ENCODE results near the gene PILRB.

Gene PILRB

DNA sequence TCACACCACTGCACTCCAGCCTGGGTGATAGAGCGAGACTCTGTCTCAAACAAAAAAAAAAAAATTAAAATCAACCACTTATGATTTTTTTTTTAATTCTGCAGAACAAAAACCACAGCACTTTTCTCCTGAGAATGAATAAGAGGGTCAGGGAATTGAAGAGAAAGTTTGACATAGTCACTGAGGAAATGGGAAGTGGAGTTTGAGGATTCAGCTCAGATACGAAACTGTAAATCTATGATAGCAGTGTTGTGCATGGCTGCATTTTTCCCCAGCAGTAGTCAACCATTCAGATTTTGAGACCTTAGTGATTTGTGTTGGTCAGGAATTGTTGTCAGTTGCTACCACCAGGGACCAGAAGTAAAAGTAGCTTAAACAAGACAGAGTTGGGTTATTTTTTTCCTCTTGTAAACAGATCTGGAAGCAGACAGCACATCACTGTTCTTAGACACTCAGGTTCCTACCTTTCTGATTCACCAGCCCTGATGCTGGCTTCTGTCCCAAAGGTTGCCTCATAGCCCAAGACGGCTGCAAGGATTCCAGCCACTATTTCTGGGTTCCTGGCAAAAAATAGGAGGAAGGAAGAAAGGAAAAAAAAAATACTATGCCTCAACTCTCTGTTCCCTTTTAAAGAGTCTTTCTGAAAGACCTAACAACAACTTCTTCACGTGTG, 35.5 kb downstream of the PILRB start:
- H3K4me1 ChIP-seq (ENCODE audit: control insufficient read depth, insufficient read depth, low read length, poor library complexity, severe bottlenecking), result no peaks in the 10 kb centered on the region
- no peak overlapping the region for H3K4me3 ChIP-seq (ENCODE audit: extremely low read depth, insufficient read depth, low read length, poor library complexity, severe bottlenecking)
- no peaks in the 10 kb centered on the region for H3K36me3 ChIP-seq (ENCODE audit: control insufficient read depth, insufficient read depth, low read length)
- WGBS, 2 experiments (ENCODE audit: insufficient coverage in 2 of 2), result 75 to 100% methylated on average over 1 of the region's 4 CpGs
- H3K9me3 ChIP-seq (ENCODE audit: control insufficient read depth, low read length), result no peaks in the 10 kb centered on the region
- H3K27ac ChIP-seq (ENCODE audit: low read depth, low read length, severe bottlenecking), result no peak overlapping the region

DNA sequence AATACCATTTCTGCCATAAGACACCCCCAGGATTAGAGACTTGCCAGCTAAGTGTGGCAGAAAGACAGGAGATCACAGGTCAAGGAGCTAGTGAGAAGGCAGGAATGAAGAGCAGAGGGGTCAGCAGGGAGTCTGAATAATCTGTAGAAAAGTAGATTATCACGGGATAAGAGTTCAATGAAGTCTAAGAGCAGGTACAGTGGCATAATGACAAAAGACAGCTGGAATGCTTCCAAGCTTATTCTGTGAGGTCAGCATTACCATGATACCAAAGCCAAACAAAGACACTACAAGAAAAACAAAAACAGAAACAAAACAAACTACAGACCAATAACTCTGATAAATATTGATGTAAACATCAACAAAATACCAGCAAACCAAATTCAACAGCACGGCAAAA, 36.2 kb downstream of the PILRB start:
- Histone ChIP-seq H3K27ac (ENCODE audit: low read depth, low read length, severe bottlenecking) (no peak overlapping the region), H3K36me3 (ENCODE audit: control insufficient read depth, insufficient read depth, low read length) (no peaks in the 10 kb centered on the region), H3K9me3 (ENCODE audit: control insufficient read depth, low read length) (no peaks in the 10 kb centered on the region), H3K4me1 (ENCODE audit: control insufficient read depth, insufficient read depth, low read length, poor library complexity, severe bottlenecking) (no peaks in the 10 kb centered on the region), H3K4me3 (ENCODE audit: extremely low read depth, insufficient read depth, low read length, poor library complexity, severe bottlenecking) (no peak overlapping the region)
- WGBS, 2 experiments (ENCODE audit: insufficient coverage in 2 of 2), result 88% methylated on average over 1 of the region's 2 CpGs; no CpG with 5 or more reads in 1 of the 2 experiments

DNA sequence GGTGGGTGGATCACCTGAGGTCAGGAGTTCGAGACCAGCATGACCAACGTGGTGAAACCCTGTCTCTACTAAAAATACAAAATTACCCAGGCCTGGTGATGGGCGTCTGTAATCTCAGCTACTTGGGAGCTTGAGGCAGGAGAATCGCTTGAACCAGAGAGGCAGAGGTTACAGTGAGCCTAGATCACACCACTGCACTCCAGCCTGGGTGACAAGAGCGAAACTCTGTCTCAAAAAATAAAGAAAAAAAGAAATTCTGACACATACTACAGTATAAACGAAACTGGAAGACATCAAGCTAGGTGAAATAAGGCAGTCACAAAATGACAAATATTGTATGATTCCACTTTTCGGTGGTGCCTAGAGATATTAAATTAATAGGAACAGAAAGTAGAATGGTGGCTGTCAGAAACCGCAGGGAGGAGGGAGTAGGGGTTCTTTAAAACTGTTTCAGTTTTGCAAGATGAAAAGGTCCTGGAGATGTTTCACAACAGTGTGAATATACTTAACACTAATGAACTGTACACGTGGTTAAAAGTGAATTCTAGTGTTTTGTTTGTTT, 38.6 kb downstream of the PILRB start:
- H3K27ac ChIP-seq (ENCODE audit: low read depth, low read length, severe bottlenecking), result no peak overlapping the region
- H3K9me3 ChIP-seq (ENCODE audit: control insufficient read depth, low read length), result no peaks in the 10 kb centered on the region
- WGBS, 2 experiments (ENCODE audit: insufficient coverage in 2 of 2), result 90 to 97% methylated on average over 4 to 6 of the region's 9 CpGs
- H3K36me3 ChIP-seq (ENCODE audit: control insufficient read depth, insufficient read depth, low read length), result no peaks in the 10 kb centered on the region
- no peaks in the 10 kb centered on the region for H3K4me1 ChIP-seq (ENCODE audit: control insufficient read depth, insufficient read depth, low read length, poor library complexity, severe bottlenecking)
- H3K4me3 ChIP-seq (ENCODE audit: extremely low read depth, insufficient read depth, low read length, poor library complexity, severe bottlenecking), result no peak overlapping the region

DNA sequence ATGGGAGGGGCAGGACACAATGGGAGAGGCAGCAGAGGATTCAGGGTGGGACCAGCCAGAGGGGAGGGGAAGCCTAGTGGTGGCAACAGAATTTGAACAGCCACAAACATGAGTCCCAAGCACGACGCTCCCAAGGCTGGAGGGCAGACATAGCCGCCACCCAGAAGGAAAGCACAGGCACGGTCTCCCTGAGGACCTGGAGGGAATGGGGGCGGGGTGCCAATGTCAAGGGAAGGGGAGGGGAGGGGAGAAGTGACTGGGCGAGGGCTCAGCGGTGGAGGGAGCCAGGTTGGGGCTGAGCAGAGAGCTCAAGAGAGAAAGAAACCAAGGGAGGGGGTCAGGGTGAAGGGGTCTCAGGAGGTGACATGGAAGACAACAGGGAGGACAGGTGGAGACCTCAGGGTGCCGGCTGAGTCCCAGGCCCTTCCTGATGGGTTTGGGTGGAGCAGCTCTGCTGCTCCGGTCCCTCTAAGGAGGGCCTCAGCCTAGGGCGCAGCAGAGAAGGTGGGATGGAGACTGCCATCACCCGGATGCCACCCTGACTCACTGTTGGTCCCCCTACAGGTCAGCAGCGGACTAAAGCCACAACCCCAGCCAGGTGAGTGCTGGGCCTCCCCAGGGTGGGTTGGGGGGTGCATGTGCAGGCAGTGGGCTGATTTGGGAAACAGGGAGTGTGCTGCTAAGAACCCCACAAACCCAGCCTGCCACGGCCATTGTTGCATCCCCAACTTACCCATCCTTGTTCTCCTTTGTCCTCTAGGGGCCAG, 39.6 kb downstream of the PILRB start:
- H3K36me3 ChIP-seq (ENCODE audit: control insufficient read depth, insufficient read depth, low read length), result no peaks in the 10 kb centered on the region
- H3K4me3 ChIP-seq (ENCODE audit: extremely low read depth, insufficient read depth, low read length, poor library complexity, severe bottlenecking), result no peak overlapping the region
- no peak overlapping the region for H3K27ac ChIP-seq (ENCODE audit: low read depth, low read length, severe bottlenecking)
- WGBS, 2 experiments (ENCODE audit: insufficient coverage in 2 of 2), result 69 to 77% methylated on average over 10 of the region's 13 CpGs
- no peaks in the 10 kb centered on the region for H3K4me1 ChIP-seq (ENCODE audit: control insufficient read depth, insufficient read depth, low read length, poor library complexity, severe bottlenecking)
- no peaks in the 10 kb centered on the region for H3K9me3 ChIP-seq (ENCODE audit: control insufficient read depth, low read length)

DNA sequence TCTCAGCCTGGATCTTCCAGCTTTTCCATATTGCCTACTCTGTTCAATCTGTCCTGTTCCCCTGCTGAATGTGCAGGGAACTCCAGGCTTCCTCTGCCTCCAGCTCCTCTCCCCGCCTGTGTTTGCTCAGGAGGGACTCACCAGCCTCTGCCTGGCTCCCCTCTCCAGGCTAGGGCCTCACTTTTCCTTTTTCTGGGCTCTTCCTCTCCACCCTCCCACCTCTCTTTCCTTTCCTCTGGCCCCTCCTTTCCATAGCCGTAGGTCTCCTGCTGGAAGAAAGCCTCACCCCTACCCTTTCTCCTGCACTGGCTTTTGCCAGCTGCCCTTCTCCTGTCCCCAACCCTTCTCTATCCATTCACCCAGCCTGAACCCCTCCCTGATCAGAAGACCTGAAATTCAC, 40.3 kb downstream of the PILRB start:
- H3K27ac ChIP-seq (ENCODE audit: low read depth, low read length, severe bottlenecking), result no peak overlapping the region
- no peak overlapping the region for H3K4me3 ChIP-seq (ENCODE audit: extremely low read depth, insufficient read depth, low read length, poor library complexity, severe bottlenecking)
- no peaks in the 10 kb centered on the region for H3K36me3 ChIP-seq (ENCODE audit: control insufficient read depth, insufficient read depth, low read length)
- no peaks in the 10 kb centered on the region for H3K9me3 ChIP-seq (ENCODE audit: control insufficient read depth, low read length)
- 50 to 69% methylated on average over 2 of the region's 2 CpGs for WGBS, 2 experiments (ENCODE audit: insufficient coverage in 2 of 2)
- H3K4me1 ChIP-seq (ENCODE audit: control insufficient read depth, insufficient read depth, low read length, poor library complexity, severe bottlenecking), result no peaks in the 10 kb centered on the region

DNA sequence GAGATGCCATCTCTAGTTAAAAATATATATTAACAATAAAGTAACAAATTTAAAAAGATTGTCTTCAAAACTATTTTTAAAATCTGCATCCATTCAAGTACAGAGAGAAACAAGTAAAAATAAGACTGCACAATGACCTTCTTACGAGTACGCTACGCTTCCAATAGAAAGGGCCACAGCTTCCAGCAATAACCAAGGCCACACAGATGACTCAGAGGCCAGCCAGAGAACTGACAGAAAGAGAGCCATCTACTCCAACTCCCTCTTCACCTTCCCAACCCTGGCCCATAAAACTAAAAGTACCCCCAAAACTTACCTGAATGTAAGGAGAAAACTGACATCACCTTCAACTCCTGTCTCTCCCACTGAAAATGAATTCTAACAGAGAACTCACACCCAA, 42.1 kb downstream of the PILRB start:
- 100% methylated on average over 2 to 3 of the region's 3 CpGs for WGBS, 2 experiments (ENCODE audit: insufficient coverage in 2 of 2)
- no peak overlapping the region for H3K4me3 ChIP-seq (ENCODE audit: extremely low read depth, insufficient read depth, low read length, poor library complexity, severe bottlenecking)
- no peaks in the 10 kb centered on the region for H3K4me1 ChIP-seq (ENCODE audit: control insufficient read depth, insufficient read depth, low read length, poor library complexity, severe bottlenecking)
- H3K27ac ChIP-seq (ENCODE audit: low read depth, low read length, severe bottlenecking), result no peak overlapping the region
- H3K36me3 ChIP-seq (ENCODE audit: control insufficient read depth, insufficient read depth, low read length), result no peaks in the 10 kb centered on the region
- H3K9me3 ChIP-seq (ENCODE audit: control insufficient read depth, low read length), result no peaks in the 10 kb centered on the region

DNA sequence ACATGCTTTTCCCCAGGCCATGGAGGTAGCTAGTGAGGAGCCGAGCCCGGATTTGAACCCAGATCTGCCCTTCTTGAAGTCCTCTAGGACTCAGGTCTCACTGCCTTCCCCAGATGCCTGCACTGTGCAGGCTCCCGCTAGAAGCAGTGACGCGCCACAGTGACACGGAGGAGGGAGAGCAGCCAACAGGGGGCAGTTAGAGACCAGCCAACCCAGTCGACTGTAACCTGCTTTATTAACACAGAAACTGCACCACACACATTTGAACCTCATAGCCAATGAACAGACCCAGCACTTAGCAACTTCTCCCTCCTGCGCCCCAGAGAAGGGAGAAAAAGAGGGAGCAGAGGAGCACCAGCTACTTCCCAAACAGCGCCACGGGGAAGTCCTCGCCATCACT, 42.7 kb downstream of the PILRB start:
- Histone ChIP-seq H3K4me3 (ENCODE audit: extremely low read depth, insufficient read depth, low read length, poor library complexity, severe bottlenecking) (no peak overlapping the region), H3K36me3 (ENCODE audit: control insufficient read depth, insufficient read depth, low read length) (no peaks in the 10 kb centered on the region)
- 52 to 71% methylated on average over 7 to 10 of the region's 11 CpGs for WGBS, 2 experiments (ENCODE audit: insufficient coverage in 2 of 2)

DNA sequence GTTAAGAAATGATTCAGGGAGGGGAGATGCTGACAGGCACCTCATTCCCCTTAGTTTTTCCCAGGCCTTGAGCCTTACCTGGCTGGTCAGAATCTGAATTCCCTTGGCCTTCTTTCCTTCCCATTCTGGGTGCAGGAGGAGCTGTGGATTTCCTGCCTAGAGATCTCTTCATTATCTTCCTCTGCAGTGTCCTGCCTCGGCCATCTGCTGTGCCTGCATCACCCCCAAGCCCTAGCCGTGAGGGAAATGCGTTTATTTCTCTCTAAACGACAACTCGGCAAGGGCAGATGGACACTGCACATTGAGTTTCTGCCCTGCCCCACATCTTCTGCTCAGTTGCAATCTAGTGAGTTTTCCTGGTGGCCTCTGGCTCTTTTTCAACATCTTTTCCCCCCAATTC, 43.9 kb downstream of the PILRB start:
- peaks cover 2% of the 10 kb centered on the region for H3K4me1 ChIP-seq (ENCODE audit: control insufficient read depth, insufficient read depth, low read length, poor library complexity, severe bottlenecking)
- no peaks in the 10 kb centered on the region for H3K9me3 ChIP-seq (ENCODE audit: control insufficient read depth, low read length)
- no peaks in the 10 kb centered on the region for H3K36me3 ChIP-seq (ENCODE audit: control insufficient read depth, insufficient read depth, low read length)
- 87 to 88% methylated on average over 5 of the region's 5 CpGs for WGBS, 2 experiments (ENCODE audit: insufficient coverage in 2 of 2)
- H3K27ac ChIP-seq (ENCODE audit: low read depth, low read length, severe bottlenecking), result no peak overlapping the region
- no peak overlapping the region for H3K4me3 ChIP-seq (ENCODE audit: extremely low read depth, insufficient read depth, low read length, poor library complexity, severe bottlenecking)

More for the DNA sequence above, 42.7 kb downstream of the PILRB start:
- H3K4me1 ChIP-seq (ENCODE audit: control insufficient read depth, insufficient read depth, low read length, poor library complexity, severe bottlenecking), result no peaks in the 10 kb centered on the region
- no peaks in the 10 kb centered on the region for H3K9me3 ChIP-seq (ENCODE audit: control insufficient read depth, low read length)
- no peak overlapping the region for H3K27ac ChIP-seq (ENCODE audit: low read depth, low read length, severe bottlenecking)

DNA sequence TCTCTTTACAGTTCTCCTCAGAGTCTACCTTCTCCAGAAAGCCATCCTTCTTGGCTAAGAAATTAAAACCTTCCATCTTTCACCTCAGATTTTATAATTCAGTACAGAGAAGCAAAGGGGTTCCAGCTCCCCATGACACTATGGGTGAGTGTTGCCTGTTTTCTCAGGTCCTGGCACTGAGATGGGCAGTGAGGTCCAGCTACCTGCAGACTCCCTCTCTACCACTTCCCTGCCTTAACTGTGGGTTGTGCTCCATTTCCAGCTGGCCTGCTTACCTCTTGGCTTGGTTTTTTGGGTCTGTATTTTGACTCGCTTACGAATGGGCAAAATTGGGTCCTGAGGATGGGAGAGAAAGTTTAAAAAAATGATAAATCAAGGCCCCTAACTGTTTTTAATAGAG, 44.3 kb downstream of the PILRB start:
- no peaks in the 10 kb centered on the region for H3K9me3 ChIP-seq (ENCODE audit: control insufficient read depth, low read length)
- H3K4me3 ChIP-seq (ENCODE audit: extremely low read depth, insufficient read depth, low read length, poor library complexity, severe bottlenecking), result no peak overlapping the region
- H3K4me1 ChIP-seq (ENCODE audit: control insufficient read depth, insufficient read depth, low read length, poor library complexity, severe bottlenecking), result peaks cover 7% of the 10 kb centered on the region
- H3K36me3 ChIP-seq (ENCODE audit: control insufficient read depth, insufficient read depth, low read length), result no peaks in the 10 kb centered on the region
- no peak overlapping the region for H3K27ac ChIP-seq (ENCODE audit: low read depth, low read length, severe bottlenecking)
- WGBS, 2 experiments (ENCODE audit: insufficient coverage in 2 of 2), result 95% methylated on average over 2 of the region's 2 CpGs

DNA sequence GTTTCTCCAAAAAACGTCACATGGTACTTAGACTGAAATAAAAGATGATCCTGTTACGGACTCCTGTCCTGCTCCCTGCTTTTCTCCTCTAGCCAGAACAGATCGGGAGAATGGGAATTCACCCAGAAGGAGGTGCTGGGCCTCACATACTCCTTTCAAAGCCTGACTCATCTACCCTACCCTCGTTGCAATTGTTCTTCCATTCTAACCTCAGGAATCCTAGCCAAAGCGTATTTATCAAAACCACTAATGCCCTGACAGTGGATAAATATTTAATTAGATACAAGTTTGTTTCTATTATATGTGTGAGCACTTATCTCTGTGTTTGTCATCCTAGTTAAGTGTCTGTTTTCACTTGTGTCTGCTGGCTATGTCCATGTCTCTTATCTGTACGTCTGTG, 48.9 kb downstream of the PILRB start:
- H3K9me3 ChIP-seq (ENCODE audit: control insufficient read depth, low read length), result no peaks in the 10 kb centered on the region
- WGBS, 2 experiments (ENCODE audit: insufficient coverage in 2 of 2), result 61 to 81% methylated on average over 3 of the region's 6 CpGs
- peak overlapping the region; percentile 23 for H3K27ac ChIP-seq (ENCODE audit: low read depth, low read length, severe bottlenecking)
- no peak overlapping the region for H3K4me3 ChIP-seq (ENCODE audit: extremely low read depth, insufficient read depth, low read length, poor library complexity, severe bottlenecking)
- no peaks in the 10 kb centered on the region for H3K36me3 ChIP-seq (ENCODE audit: control insufficient read depth, insufficient read depth, low read length)
- peaks cover 9% of the 10 kb centered on the region for H3K4me1 ChIP-seq (ENCODE audit: control insufficient read depth, insufficient read depth, low read length, poor library complexity, severe bottlenecking)
